Anterior cingulate cortex (tissue), 58 donors: ENCODE results near the gene LHX6.

Experiments used
- DNase-seq, 58 donors: peaks; one replicate each; lab custom pipeline; 2025; lab: John Stamatoyannopoulos, UW

LHX6 gene

DNA sequence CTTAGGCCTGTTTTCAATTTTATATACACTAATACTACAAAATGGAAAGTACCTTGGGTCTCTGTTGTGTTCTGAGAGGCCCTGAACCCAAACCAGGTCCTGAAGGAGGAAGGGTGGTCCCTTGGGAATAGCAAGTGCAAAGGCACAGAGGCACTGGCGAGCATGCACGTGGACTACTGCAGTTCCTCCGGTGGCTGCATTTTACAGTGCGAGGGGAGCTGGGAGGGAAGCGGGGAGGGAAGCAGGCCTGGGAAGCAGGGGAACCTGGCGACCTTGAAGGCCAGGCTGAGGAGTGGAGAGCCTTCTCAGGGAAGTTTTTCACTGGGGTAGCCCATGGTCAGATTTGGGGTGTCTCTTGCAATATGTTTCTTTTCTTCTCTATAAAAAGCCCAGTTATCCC, 35.1 kb downstream of the LHX6 start:
- DNase-seq = no peak

GRCh38 chr9:122192914-122193525, 35.7 kb downstream of the LHX6 start:
- DNase-seq = no peak

DNA sequence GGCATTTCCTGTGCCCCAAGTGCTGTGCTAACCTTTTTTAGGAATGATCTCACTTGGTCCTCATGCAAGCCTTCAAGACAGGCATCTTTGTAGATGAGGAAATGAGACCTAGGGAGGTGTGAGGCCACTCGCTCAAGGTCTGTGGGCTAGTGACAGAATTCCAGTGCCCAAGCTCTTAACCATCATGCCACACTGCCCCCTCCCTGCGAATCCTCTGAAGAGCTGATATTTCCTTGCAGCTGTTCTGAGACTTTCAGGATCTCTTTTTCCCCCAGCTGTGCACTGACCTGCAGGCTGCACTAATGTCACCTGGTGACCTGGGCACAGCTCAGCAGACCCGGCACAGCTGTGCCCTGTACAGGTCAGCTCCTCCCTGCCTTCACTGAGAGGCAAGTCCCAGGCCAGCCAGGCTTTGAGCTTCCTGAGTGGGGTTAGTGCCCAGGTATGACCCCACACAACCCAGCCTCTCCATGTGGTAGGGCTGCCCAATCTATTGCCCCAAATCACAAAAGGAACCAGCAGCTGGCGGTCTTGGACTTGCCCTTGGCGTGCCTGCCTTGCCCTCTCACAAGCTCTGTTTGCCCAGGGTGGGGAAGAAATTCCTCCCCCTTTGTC, 36.4 kb downstream of the LHX6 start:
- no peak for DNase-seq

DNA sequence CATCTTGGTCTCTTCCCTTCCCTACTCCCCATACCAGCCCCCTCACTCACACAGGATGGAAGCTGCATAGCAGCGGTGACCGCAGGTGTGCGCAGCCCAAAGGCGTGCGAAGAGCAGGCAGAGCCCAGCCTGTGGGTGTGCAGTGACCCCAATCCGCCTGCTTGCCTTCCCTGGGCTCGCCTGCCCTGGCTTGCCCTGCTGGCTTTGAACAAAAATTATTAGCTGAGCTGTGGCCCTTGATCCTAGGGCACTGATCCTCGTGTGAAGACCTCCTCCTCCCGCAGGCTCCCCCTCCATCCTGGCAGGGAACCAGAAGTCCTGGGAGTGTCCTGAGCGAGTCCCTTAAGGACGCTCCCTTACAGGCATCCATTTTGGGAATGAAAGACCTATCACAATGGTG, 37.2 kb downstream of the LHX6 start:
- no peak for DNase-seq

GRCh38 chr9:122190597-122191381, 38.0 kb downstream of the LHX6 start:
- DNase-seq = peak in 14 of 58 donors; percentile 5 to 70 (median 15)

GRCh38 chr9:122188369-122188768, 40.4 kb downstream of the LHX6 start:
- DNase-seq = no peak

GRCh38 chr9:122186777-122187470, 41.8 kb downstream of the LHX6 start:
- no peak for DNase-seq

DNA sequence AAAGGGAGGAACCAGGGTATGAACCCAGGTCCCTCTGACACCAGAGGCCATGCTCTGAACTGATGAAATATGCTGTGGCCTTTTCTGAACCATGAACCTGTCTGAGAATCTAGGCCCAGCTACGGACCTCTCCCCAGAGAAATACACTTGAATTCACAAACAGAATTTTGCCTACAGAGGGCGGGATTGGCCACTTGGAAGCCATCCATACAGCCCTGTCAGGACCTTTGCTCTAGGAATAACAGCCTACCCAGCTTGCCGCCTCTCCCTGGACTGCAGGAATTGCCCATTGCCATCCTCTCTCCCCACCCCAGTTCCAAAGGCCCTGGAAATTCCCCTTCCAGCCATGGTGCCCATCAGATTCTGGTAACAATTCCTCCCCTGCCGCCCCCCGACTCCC, 42.5 kb downstream of the LHX6 start:
- DNase-seq = no peak

- no peak for DNase-seq
These were observed 44.2 kb downstream of the LHX6 start for GRCh38 chr9:122184551-122184950.

DNA sequence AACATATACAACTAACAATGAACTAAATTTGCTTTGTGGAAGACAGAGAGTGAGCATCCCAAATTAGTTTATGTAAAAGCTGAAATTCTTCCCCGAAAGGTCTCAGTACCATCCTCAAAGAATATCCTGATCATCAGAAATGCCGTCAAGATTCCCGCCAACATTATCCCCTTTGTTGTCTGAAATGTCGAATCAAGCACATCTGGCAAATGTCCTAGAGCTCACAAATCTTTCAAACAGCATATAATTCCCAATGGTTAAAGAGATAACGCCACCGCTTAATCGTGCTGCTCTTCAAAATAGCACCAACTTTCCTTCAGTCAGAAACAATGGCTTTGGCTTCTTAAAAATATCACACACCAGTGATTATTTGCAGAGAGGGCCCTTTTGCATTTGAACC, 45.3 kb downstream of the LHX6 start:
- no peak for DNase-seq

GRCh38 chr9:122180633-122181032, 48.1 kb downstream of the LHX6 start:
- DNase-seq = no peak

- no peak for DNase-seq
These were observed 49.1 kb downstream of the LHX6 start for GRCh38 chr9:122179690-122180074.

- DNase-seq = no peak
These were observed 49.6 kb downstream of the LHX6 start for GRCh38 chr9:122179054-122179689.

DNA sequence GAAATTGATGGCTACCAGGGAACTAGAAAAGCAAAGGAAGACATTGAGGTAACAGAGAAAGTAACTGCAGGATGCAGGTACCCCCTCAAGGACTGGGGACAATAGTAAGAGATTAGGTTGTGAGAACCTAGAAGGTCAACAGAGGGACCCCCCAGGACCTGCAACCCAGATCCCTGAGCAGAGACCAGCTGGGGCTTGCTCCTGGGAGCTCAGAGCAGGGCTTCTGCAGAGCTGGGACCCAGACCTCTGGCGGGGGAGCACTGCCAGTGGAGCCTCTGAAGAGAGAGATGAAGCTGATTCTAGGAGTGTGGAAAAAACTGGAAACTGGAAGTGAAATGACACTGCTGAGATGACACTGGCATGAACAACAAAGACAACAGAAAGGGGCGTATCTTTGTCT, 51.8 kb downstream of the LHX6 start:
- DNase-seq = no peak

- no peak for DNase-seq
These were observed 55.1 kb downstream of the LHX6 start for GRCh38 chr9:122173670-122174069.

DNA sequence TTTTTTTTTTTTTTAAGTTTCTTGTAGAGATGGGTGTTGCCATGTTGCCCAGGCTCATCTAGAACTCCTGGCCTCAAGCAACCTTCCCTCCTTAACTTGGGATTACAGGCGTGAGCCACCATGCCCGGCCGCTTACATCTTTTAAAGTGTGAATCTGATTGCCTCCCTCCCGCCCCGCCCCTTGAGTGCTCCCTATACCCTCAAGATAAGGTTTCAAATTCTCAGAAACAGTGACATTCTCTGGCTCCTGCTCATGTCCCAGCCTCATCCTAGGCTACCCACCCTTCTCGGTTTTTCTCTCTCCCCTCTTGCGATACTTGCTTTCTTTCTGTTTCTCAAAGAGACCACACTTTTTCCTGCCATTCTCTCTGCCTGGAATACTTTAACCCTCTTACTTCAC, 56.6 kb downstream of the LHX6 start:
- DNase-seq = no peak

DNA sequence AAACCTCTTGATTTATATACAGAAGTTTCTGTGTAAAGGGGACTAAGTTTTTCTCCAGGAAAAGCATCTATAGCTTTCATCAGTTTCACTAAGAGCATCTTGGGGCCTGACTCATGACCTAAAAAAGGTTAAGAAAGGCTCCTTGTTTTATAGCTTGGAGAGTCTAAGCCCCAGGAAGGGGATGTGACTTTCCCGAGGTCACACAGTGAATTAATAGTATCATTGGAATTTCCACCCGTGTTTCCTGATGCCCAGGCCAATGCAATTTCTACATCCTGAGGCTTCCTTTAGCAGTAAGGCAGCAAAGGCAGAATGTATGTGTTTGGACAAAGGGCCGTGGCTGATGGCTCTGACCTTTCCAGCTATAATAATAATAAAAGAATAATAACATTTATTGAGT, 60.4 kb downstream of the LHX6 start:
- DNase-seq = no peak

GRCh38 chr9:122164286-122164685, 64.5 kb downstream of the LHX6 start:
- DNase-seq = no peak

GRCh38 chr9:122162415-122162814, 66.3 kb downstream of the LHX6 start:
- DNase-seq = no peak

DNA sequence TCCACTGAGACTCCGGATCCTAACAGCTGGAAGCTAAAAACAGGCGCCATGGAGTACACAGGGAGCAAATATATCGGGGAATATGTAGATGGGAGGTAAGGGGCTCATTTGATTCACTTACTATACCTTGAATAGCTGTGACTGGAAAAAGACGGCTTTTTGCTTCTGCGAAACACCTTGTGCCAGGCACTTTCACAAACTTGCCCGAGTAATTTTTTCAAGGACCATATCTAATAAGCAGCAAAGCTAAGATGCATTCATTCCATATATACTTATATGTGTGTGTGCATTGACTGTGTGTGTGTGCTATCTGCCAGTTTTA, 68.9 kb downstream of the LHX6 start:
- no peak for DNase-seq
